Measurements from ENCODE around the gene CTXND1.

CTXND1 gene

GRCh38 chr15:80285379-80285778, 33.4 kb upstream of the CTXND1 start:
- DNase-seq (ENCODE audit: low read depth) = no peak
- no peak for TF ChIP-seq CTCF (conservative IDR thresholded peaks at IDR 0.05; ENCODE audit: low read length)
- no peak overlapping the region for H3K4me3 ChIP-seq (ENCODE audit: low read length)

- DNase-seq (ENCODE audit: low read depth) = no peak
- TF ChIP-seq CTCF (conservative IDR thresholded peaks at IDR 0.05; ENCODE audit: low read length) = no peak
- H3K4me3 ChIP-seq (ENCODE audit: low read length) = no peak overlapping the region
Observed at GRCh38 chr15:80283531-80283930, 31.5 kb upstream of the CTXND1 start.

- DNase-seq (ENCODE audit: low read depth) = no peak
- no peak for TF ChIP-seq CTCF (conservative IDR thresholded peaks at IDR 0.05; ENCODE audit: low read length)
- H3K4me3 ChIP-seq (ENCODE audit: low read length) = no peak overlapping the region
Observed at GRCh38 chr15:80277147-80277546, 25.1 kb upstream of the CTXND1 start.

- DNase-seq (ENCODE audit: low read depth) = peak; percentile 18
- no peak overlapping the region for H3K4me3 ChIP-seq (ENCODE audit: low read length)
- no peak for TF ChIP-seq CTCF (conservative IDR thresholded peaks at IDR 0.05; ENCODE audit: low read length)
Observed at GRCh38 chr15:80275961-80276360, 23.9 kb upstream of the CTXND1 start.

- no peak for DNase-seq (ENCODE audit: low read depth)
- no peak overlapping the region for H3K4me3 ChIP-seq (ENCODE audit: low read length)
- no peak for TF ChIP-seq CTCF (conservative IDR thresholded peaks at IDR 0.05; ENCODE audit: low read length)
Observed at GRCh38 chr15:80274996-80275395, 23.0 kb upstream of the CTXND1 start.

GRCh38 chr15:80274554-80274953, 22.5 kb upstream of the CTXND1 start:
- no peak for DNase-seq (ENCODE audit: low read depth)
- no peak for TF ChIP-seq CTCF (conservative IDR thresholded peaks at IDR 0.05; ENCODE audit: low read length)
- no peak overlapping the region for H3K4me3 ChIP-seq (ENCODE audit: low read length)

GRCh38 chr15:80272987-80273386, 21.0 kb upstream of the CTXND1 start:
- H3K4me3 ChIP-seq (ENCODE audit: low read length) = no peak overlapping the region
- TF ChIP-seq CTCF (conservative IDR thresholded peaks at IDR 0.05; ENCODE audit: low read length) = no peak

More at GRCh38 chr15:80272987-80273386, 21.0 kb upstream of the CTXND1 start:
- no peak for DNase-seq (ENCODE audit: low read depth)
